ENCODE results near the gene CLMN. TPM values are rescaled to one million over a fixed set of nuclear protein-coding genes. Genes with fewer than 3 reads are reported as not detected.

Gene CLMN
- total RNA-seq, 2 experiments from 2014 or later, result 0.27 to 0.67 TPM

GRCh38 chr14:95174184-95174792 lies 145.4 kb downstream of the CLMN start:
- Mint-ChIP-seq H3K9me3 (no peaks in the 10 kb centered on the region), H3K36me3 (ENCODE audit: low read depth) (no peaks in the 10 kb centered on the region), H3K4me1 (ENCODE audit: low read depth) (no peaks in the 10 kb centered on the region), H3K27me3 (no peaks in the 10 kb centered on the region), H3K4me3 (no peak overlapping the region), H3K27ac (no peak overlapping the region)
- no peaks in the 10 kb centered on the region for H3K9me3 ChIP-seq (ENCODE audit: control insufficient read depth in 1 of 2, insufficient read depth in 1 of 2, low read length in 2 of 2)
- ATAC-seq (ENCODE audit: poor library complexity) (no peak), DNase-seq (no peak)
- no peaks in the 10 kb centered on the region for H3K4me1 ChIP-seq (ENCODE audit: insufficient read depth, low read length)
- H3K4me3 ChIP-seq (ENCODE audit: low read length), result no peak overlapping the region
- TF ChIP-seq, protein P1, sequence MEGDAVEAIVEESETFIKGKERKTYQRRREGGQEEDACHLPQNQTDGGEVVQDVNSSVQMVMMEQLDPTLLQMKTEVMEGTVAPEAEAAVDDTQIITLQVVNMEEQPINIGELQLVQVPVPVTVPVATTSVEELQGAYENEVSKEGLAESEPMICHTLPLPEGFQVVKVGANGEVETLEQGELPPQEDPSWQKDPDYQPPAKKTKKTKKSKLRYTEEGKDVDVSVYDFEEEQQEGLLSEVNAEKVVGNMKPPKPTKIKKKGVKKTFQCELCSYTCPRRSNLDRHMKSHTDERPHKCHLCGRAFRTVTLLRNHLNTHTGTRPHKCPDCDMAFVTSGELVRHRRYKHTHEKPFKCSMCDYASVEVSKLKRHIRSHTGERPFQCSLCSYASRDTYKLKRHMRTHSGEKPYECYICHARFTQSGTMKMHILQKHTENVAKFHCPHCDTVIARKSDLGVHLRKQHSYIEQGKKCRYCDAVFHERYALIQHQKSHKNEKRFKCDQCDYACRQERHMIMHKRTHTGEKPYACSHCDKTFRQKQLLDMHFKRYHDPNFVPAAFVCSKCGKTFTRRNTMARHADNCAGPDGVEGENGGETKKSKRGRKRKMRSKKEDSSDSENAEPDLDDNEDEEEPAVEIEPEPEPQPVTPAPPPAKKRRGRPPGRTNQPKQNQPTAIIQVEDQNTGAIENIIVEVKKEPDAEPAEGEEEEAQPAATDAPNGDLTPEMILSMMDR (IDR thresholded peaks at IDR 0.05), result no peak
- H3K36me3 ChIP-seq (ENCODE audit: insufficient read depth, low read length), result no peaks in the 10 kb centered on the region
- H3K27me3 ChIP-seq (ENCODE audit: control insufficient read depth in 1 of 2, insufficient read depth in 2 of 2, low read length in 2 of 2), result no peaks in the 10 kb centered on the region
- no peak overlapping the region for H3K27ac ChIP-seq (ENCODE audit: low read depth in 1 of 2, low read length in 2 of 2)
- intact Hi-C loops (cut with DNase I, micrococcal nuclease), result no loop called here
- CTCF ChIA-PET, result no interaction called here
- POLR2A ChIA-PET, result no interaction called here

DNA sequence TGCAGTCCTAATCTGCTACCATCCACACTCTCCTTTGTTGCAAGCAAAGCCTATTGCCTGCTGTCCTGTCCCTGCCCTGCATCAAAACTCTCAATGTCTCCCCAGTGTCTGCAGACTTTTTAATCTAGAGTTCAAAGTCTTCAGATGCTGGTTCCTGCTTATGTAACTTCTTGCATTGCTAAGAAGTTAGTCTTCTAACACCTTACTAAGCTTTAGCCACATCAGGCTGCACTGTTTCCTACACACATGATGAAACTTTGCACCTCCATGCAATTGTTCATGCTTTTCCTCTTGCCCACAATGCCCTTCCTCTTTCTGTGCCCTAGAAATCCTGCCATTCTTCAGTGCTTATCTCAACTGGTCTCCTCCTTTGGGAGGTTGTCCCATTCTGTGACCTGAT lies 146.2 kb downstream of the CLMN start:
- DNase-seq (no peak), ATAC-seq (ENCODE audit: poor library complexity) (no peak)
- Histone ChIP-seq H3K4me1 (ENCODE audit: insufficient read depth, low read length) (no peaks in the 10 kb centered on the region), H3K9me3 (ENCODE audit: control insufficient read depth in 1 of 2, insufficient read depth in 1 of 2, low read length in 2 of 2) (no peaks in the 10 kb centered on the region), H3K4me3 (ENCODE audit: low read length) (no peak overlapping the region), H3K27me3 (ENCODE audit: control insufficient read depth in 1 of 2, insufficient read depth in 2 of 2, low read length in 2 of 2) (no peaks in the 10 kb centered on the region), H3K27ac (ENCODE audit: low read depth in 1 of 2, low read length in 2 of 2) (no peak overlapping the region), H3K36me3 (ENCODE audit: insufficient read depth, low read length) (no peaks in the 10 kb centered on the region)
- no peaks in the 10 kb centered on the region for H3K9me3 Mint-ChIP-seq
- no peaks in the 10 kb centered on the region for H3K27me3 Mint-ChIP-seq
- ChIA-PET POLR2A (no interaction called here), CTCF (no interaction called here)
- intact Hi-C loops (cut with DNase I, micrococcal nuclease), result no loop called here
- no peak overlapping the region for H3K27ac Mint-ChIP-seq
- no peaks in the 10 kb centered on the region for H3K4me1 Mint-ChIP-seq (ENCODE audit: low read depth)
- TF ChIP-seq, protein P1 (IDR thresholded peaks at IDR 0.05), result no peak
- H3K4me3 Mint-ChIP-seq, result no peak overlapping the region
- no peaks in the 10 kb centered on the region for H3K36me3 Mint-ChIP-seq (ENCODE audit: low read depth)

- no peak overlapping the region for H3K4me3 Mint-ChIP-seq
- Histone ChIP-seq H3K4me3 (ENCODE audit: low read length) (no peak overlapping the region), H3K27ac (ENCODE audit: low read depth in 1 of 2, low read length in 2 of 2) (no peak overlapping the region), H3K9me3 (ENCODE audit: control insufficient read depth in 1 of 2, insufficient read depth in 1 of 2, low read length in 2 of 2) (peaks cover 9 to 15% of the 10 kb centered on the region in 2 experiments), H3K4me1 (ENCODE audit: insufficient read depth, low read length) (no peaks in the 10 kb centered on the region), H3K27me3 (ENCODE audit: control insufficient read depth in 1 of 2, insufficient read depth in 2 of 2, low read length in 2 of 2) (no peaks in the 10 kb centered on the region), H3K36me3 (ENCODE audit: insufficient read depth, low read length) (no peaks in the 10 kb centered on the region)
- intact Hi-C loops (cut with DNase I, micrococcal nuclease), result no loop called here
- H3K36me3 Mint-ChIP-seq (ENCODE audit: low read depth), result no peaks in the 10 kb centered on the region
- peaks cover 9% of the 10 kb centered on the region for H3K9me3 Mint-ChIP-seq
- TF ChIP-seq, protein P1 (IDR thresholded peaks at IDR 0.05), result no peak
- DNase-seq (no peak), ATAC-seq (ENCODE audit: poor library complexity) (no peak)
- ChIA-PET POLR2A (no interaction called here), CTCF (no interaction called here)
- no peak overlapping the region for H3K27ac Mint-ChIP-seq
- H3K27me3 Mint-ChIP-seq, result no peaks in the 10 kb centered on the region
- no peaks in the 10 kb centered on the region for H3K4me1 Mint-ChIP-seq (ENCODE audit: low read depth)
These were observed 152.5 kb downstream of the CLMN start for GRCh38 chr14:95167177-95167576.
